GM10248 (cell line): ENCODE measurements around the gene ANAPC16.
"Not testable (repeated sequence)": the region's sequence is repeated elsewhere in the genome, so short reads cannot be mapped to it uniquely, and the experiment has no call there.

Experiments used
- CTCF ChIA-PET: fragments of 300-600 bp; sonication (Branson Sonifier 250); formaldehyde crosslinking; extraction: SDS; loops from one replicate; lab custom pipeline; 2021; ENCODE audit warnings: antibody characterized with exemption; lab: Yijun Ruan, JAX
- POLR2A ChIA-PET: fragments of 350-650 bp; sonication (Branson Sonifier 250); formaldehyde crosslinking; extraction: SDS; loops from one replicate; lab custom pipeline; 2020; ENCODE audit warnings: antibody characterized with exemption; lab: Yijun Ruan, JAX
- DNase-seq: peaks from one replicate; pipeline ENCODE4 v3.0.0; 2012; ENCODE audit errors: extremely low spot score
- TF ChIP-seq, protein P1 (sequence below): IDR thresholded peaks from 2 replicates; pipeline ENCODE4 v1.5.1; 2012; ENCODE audit warnings: mild to moderate bottlenecking, low read depth; ENCODE audit errors: extremely low read depth, missing control alignments, control extremely low read depth

Gene ANAPC16

DNA sequence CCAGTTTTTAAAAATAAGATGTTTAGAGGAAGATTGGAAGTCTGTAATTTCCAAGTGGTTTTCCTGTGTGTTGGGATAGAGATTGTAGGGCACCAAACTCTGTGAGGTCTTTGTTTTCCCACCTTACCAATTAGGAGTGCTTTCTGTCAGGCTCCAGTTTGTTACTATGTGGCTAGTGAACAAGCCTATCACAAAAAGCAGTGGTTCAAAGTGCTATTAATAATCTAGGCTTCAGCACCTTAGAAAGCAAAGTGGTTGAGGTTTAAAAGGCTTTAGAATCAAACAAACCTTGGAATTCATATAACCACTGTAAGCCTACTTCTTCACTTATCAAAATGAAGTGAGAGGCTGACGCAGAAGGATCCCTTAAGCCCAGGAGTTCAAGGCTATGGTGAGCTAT, 11.1 kb upstream of the ANAPC16 start:
- POLR2A ChIA-PET: no interaction called here
- no peak for DNase-seq
- TF ChIP-seq, protein P1, sequence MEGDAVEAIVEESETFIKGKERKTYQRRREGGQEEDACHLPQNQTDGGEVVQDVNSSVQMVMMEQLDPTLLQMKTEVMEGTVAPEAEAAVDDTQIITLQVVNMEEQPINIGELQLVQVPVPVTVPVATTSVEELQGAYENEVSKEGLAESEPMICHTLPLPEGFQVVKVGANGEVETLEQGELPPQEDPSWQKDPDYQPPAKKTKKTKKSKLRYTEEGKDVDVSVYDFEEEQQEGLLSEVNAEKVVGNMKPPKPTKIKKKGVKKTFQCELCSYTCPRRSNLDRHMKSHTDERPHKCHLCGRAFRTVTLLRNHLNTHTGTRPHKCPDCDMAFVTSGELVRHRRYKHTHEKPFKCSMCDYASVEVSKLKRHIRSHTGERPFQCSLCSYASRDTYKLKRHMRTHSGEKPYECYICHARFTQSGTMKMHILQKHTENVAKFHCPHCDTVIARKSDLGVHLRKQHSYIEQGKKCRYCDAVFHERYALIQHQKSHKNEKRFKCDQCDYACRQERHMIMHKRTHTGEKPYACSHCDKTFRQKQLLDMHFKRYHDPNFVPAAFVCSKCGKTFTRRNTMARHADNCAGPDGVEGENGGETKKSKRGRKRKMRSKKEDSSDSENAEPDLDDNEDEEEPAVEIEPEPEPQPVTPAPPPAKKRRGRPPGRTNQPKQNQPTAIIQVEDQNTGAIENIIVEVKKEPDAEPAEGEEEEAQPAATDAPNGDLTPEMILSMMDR: no peak
- CTCF ChIA-PET: no interaction called here

DNA sequence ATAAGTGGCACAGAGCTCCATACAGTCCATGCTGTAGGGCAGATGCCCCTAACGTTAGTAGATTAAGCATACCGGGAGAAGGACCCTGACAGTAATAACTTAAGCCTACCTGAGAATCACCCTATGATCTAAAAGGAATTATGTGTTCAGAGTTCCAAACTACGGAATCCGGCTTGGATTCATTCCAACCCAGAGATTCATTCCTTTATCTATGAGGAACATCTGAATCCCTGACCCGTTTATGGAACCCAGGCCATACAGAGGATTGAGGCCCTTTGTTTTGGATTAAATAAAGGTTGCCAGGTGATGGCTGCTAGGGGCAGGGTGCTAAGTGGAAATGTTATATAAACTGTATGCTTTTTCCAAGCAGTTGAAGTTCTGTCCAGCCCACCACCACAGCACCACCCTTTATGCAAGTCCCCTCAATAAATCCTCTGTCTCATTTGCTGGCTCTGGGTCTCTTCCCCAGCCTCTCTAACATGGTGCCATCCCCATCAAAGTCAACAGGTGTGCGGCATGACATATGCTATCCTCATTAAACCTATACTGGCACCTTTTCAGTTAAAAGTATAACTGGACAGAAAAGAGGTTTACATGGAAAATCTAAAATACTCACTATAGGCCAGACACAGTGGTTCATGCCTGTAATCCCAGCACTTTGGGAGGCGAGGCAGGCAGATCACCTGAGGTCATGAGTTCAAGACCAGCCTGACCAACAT, 9.1 kb upstream of the ANAPC16 start:
- DNase-seq: no peak
- ChIA-PET POLR2A (no interaction called here), CTCF (interaction anchor here (2.0 kb wide), 1 partner anchor 17 kb away, joined by 5 read pairs; no protein-coding TSS in a partner anchor)
- TF ChIP-seq, protein P1: no peak

DNA sequence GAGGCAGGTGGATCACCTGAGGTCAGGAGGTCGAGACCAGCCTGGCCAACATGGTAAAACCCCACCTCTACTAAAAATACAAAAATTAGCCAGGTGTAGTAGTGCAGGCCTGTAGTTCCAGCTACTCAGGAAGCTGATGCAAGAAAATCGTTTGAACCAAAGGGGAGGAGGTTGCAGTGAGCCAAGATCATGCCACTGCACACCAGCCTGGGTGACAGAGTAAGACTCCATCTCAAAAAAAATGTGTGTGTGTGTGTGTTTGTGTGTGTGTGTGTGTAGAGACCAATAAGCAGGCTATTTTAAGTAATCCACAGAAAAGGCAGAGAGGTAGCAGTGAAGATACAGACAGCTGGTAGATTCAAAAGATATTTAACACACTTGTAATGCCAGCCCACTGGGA, 7.3 kb upstream of the ANAPC16 start:
- CTCF ChIA-PET: interaction anchor here (1.8 kb wide), 1 partner anchor 44 kb away, joined by 3 read pairs; no protein-coding TSS in a partner anchor
- POLR2A ChIA-PET, DNase-seq: not testable (repeated sequence)

DNA sequence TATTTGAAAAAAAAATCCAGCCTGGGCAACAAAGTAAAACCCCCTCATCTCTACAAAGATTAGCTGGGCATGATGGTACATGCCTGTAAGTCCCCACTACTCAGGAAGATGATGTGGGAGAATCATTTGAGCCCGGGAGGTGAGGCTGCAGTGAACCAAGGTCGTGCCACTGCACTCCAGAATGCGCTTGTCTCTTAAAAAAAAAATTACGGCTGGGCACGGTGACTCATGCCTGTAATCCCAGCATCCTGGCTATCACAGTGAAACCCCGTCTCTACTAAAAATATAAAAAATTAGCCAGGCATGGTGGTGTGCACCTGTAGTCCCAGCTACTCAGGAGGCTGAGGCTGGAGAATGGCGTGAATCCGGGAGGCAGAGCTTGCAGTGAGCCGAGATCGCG, 4.4 kb upstream of the ANAPC16 start:
- POLR2A ChIA-PET, CTCF ChIA-PET: not testable (repeated sequence)

DNA sequence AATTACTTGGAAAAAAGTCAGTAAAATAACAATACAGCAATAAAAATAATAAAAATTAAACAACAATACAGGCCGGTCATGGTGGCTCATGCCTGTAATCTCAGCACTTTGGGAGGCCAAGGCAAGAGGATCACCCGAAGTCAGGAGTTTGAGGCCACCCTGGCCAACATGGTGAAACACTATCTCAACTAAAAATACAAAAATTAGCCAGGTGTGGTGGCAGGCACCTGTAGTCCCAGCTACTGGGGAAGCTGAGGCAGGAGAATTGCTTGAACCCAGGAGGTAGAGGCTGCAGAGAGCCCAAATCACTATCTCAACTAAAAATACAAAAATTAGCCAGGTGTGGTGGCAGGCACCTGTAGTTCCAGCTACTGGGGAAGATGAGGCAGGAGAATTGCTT, 4.0 kb upstream of the ANAPC16 start:
- DNase-seq, POLR2A ChIA-PET, CTCF ChIA-PET: not testable (repeated sequence)

More for the DNA sequence above, 4.4 kb upstream of the ANAPC16 start:
- not testable (repeated sequence) for DNase-seq

DNA sequence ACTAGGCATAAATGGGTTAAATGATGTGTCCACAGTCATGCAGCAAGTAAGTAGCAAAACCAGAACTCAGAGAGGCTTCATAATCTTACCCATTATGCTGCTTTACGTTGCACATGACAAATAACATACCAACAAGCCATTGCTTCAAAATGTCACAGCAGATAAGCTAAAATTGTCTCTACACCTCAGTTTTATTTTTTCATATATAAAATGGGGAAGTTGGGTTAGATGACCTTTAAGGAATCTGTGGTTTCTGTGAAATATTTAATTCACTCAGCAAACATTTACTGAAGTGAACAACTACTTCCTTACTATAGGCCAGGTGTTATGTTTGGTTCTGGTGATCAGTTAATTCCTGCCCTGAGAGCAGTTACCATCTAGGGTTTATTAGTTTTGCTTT, 2.5 kb downstream of the ANAPC16 start:
- POLR2A ChIA-PET: interaction anchor here (0.6 to 1.2 kb wide), 3 partner anchors 24 to 77 kb away, joined by 3 to 5 read pairs (median 3); partner anchors contain the start of gene DDIT4
- TF ChIP-seq, protein P1: no peak
- CTCF ChIA-PET: interaction anchor here (1.0 to 12.8 kb wide), 5 partner anchors 13 to 170 kb away, joined by 3 to 65 read pairs (median 4); no protein-coding TSS in a partner anchor
- DNase-seq: no peak

DNA sequence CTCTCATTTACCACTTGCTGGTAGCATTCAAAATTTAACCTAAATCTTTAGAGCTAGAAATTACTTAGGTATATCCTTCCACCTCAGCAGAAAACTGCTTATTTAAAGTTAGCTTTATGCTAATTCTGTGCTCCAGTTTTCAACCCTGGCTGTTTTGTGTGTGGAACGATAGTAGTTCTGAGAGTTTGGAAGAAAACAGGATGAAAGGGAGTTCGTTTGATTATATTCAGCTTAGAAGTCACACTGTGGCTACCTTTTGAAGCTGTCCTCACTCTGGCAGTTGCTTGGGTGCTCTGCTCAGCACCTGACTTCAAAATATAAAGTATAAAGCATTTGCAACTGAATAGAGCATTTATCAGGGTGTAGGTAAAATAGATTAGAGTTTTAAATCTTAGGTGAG, 2.9 kb downstream of the ANAPC16 start:
- ChIA-PET POLR2A (interaction anchor here (0.6 to 1.2 kb wide), 3 partner anchors 24 to 77 kb away, joined by 3 to 5 read pairs (median 3); partner anchors contain the start of gene DDIT4), CTCF (interaction anchor here (0.9 to 12.8 kb wide), 6 partner anchors 13 to 170 kb away, joined by 3 to 65 read pairs (median 4); no protein-coding TSS in a partner anchor)
- DNase-seq: no peak
- TF ChIP-seq, protein P1: no peak

DNA sequence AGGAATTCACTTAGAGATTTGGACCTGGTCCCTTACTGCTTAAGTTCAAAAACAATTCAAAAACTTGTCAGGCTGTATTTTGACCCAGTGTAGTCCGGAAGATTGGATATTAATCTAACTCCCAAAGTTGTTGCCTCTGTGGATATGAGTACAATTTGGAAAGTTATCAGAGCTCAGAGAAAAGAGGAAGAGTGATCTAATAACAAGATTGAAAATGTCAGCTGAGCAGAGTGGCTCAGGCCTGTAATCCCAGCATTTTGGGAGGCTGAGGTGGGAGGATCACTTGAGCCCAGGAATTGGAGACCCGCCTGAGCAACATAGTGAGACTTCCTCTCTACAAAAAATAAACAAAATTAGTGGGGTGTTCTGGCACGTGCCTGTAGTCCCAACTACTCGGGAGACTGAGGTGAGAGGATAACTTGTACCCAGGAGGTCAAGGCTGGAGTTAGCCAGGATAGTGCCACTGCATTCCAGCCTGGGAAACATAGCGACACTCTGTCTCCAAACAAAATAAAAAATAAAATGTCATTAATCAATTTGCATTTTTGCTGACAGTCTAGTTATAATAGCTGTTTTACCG, 3.5 kb downstream of the ANAPC16 start:
- DNase-seq: no peak
- POLR2A ChIA-PET: interaction anchor here (0.6 to 1.2 kb wide), 4 partner anchors 23 to 645 kb away, joined by 3 to 5 read pairs (median 4); partner anchors contain the start of gene DDIT4
- CTCF ChIA-PET: interaction anchor here (0.9 to 12.8 kb wide), 7 partner anchors 12 to 171 kb away, joined by 3 to 65 read pairs (median 3); no protein-coding TSS in a partner anchor
- TF ChIP-seq, protein P1: no peak
